ENCODE results near the gene RAE1. TPM values are rescaled to one million over a fixed set of nuclear protein-coding genes. Genes with fewer than 3 reads are reported as not detected.

RAE1 gene
- total RNA-seq, 1 experiment from 2014 or later = 46.3 TPM

GRCh38 chr20:57402206-57403125 lies 51.4 kb downstream of the RAE1 start (continued):
- no peak for TF ChIP-seq REST (IDR thresholded peaks at IDR 0.05; ENCODE audit: low read depth)

- Histone ChIP-seq H3K4me2 (ENCODE audit: low read length) (no peak overlapping the region), H3K9me2 (ENCODE audit: insufficient read depth) (no peaks in the 10 kb centered on the region), H3K79me2 (ENCODE audit: insufficient read depth, low read length) (peaks cover 22% of the 10 kb centered on the region; the same call in 1 of the 2 replicates), H3K4me3 (replicated peaks in 1 of 2; ENCODE audit: low read depth in 1 of 2, low read length in 2 of 2) (no peak overlapping the region), H3K27ac (ENCODE audit: low read depth, low read length) (no peak overlapping the region), H3K4me1 (ENCODE audit: control insufficient read depth in 1 of 2, insufficient read depth in 2 of 2, low read length in 2 of 2) (no peaks in the 10 kb centered on the region), H4K20me1 (ENCODE audit: insufficient read depth) (no peaks in the 10 kb centered on the region), H3K36me3 (ENCODE audit: control insufficient read depth in 1 of 2, insufficient read depth in 2 of 2, low read length in 2 of 2) (peaks cover 17 to 23% of the 10 kb centered on the region in 2 experiments), H3K9me3 (ENCODE audit: control insufficient read depth in 1 of 2, insufficient read depth in 1 of 2, low read depth in 1 of 2, low read length in 2 of 2) (no peaks in the 10 kb centered on the region), H3K9ac (ENCODE audit: low read length) (no peak overlapping the region), H3K27me3 (ENCODE audit: insufficient read depth, low read length) (no peaks in the 10 kb centered on the region), H2AFZ (ENCODE audit: low read depth, low read length, poor library complexity, severe bottlenecking) (no peak overlapping the region)
- DNase-seq (ENCODE audit: low read depth, low spot score) (no peak), ATAC-seq (no peak)
- intact Hi-C loops (cut with micrococcal nuclease) = no loop called here
- CTCF ChIA-PET = no interaction called here
- BruUV-seq (replicated peaks) = no TSS peak
- RAD21 ChIA-PET (ENCODE audit: low non-redundant PET in 1 of 2, low total read pairs in 2 of 2, uncharacterized antibody in 2 of 2, unreplicated experiment in 2 of 2) = no interaction called here
- POLR2A ChIA-PET = no interaction called here
- no peak for TF ChIP-seq POLR2A (IDR thresholded peaks at IDR 0.05; ENCODE audit: borderline replicate concordance, extremely low read depth, insufficient read depth, insufficient read length)
- TF ChIP-seq POLR2AphosphoS5 (IDR thresholded peaks at IDR 0.05; ENCODE audit: low read depth, low read length) = no peak
- TF ChIP-seq EZH2phosphoT487 (IDR thresholded peaks at IDR 0.05; ENCODE audit: borderline replicate concordance) = no peak
These were observed 52.2 kb downstream of the RAE1 start for GRCh38 chr20:57403216-57403615.

All from HCT116 (cell line).